Sigmoid colon (tissue), 7 donors: ENCODE measurements around the gene FGF14. TPM values are rescaled to one million over a fixed set of nuclear protein-coding genes. Genes with fewer than 3 reads are reported as not detected.
A peak's percentile ranks its signal among the peaks of the same experiment; 100 is the strongest.
"Not testable (repeated sequence)": the region's sequence is repeated elsewhere in the genome, so short reads cannot be mapped to it uniquely, and the experiment has no call there.

Experiments used
- DNase-seq: peaks from one replicate; pipeline ENCODE4 v3.0.0-alpha.2; 2019
- H3K27ac ChIP-seq, 4 donors: fragments of 200-600 bp; sonication (generic); one replicate each; pipeline ENCODE4 v1.5.1; 2016 to 2019; ENCODE audit warnings: mild to moderate bottlenecking in 1 of 4
- H3K27me3 ChIP-seq, 3 donors: fragments of 200-600 bp; sonication (generic); one replicate each; pipeline ENCODE4 v1.5.1; 2019; ENCODE audit warnings: mild to moderate bottlenecking in 1 of 3
- H3K36me3 ChIP-seq, 4 donors: fragments of 200-600 bp; sonication (generic); one replicate each; pipeline ENCODE4 v1.5.1; 2016 to 2019
- H3K4me1 ChIP-seq, 4 donors: fragments of 200-600 bp; sonication (generic); one replicate each; pipeline ENCODE4 v1.5.1; 2017 to 2019
- H3K4me3 ChIP-seq, 4 donors: fragments of 200-600 bp; sonication (generic); one replicate each; pipeline ENCODE4 v1.5.1; 2017 to 2019; ENCODE audit warnings: mild to moderate bottlenecking in 2 of 4, moderate library complexity in 1 of 4
- H3K9me3 ChIP-seq, 4 donors: fragments of 200-600 bp in 3 of 4; sonication (generic) in 3 of 4; one replicate each; pipeline versions ENCODE4 v1.5.1 to v1.6.1; 2013 to 2019
- EP300 ChIP-seq, 4 donors: sonication (generic); formaldehyde crosslinking; IDR thresholded peaks; one replicate each; pipeline ENCODE4 v1.6.1; 2017; ENCODE audit warnings: antibody characterized with exemption in 4 of 4
- POLR2A ChIP-seq, 2 donors: fragments of 450-650 bp; IDR thresholded peaks; one replicate each; pipeline ENCODE4 v1.6.1; 2016; ENCODE audit warnings: antibody characterized with exemption in 2 of 2, mild to moderate bottlenecking in 2 of 2, moderate library complexity in 2 of 2
- POLR2AphosphoS5 ChIP-seq, 4 donors: sonication (generic); formaldehyde crosslinking; IDR thresholded peaks; one replicate each; pipeline ENCODE4 v1.6.1; 2017; ENCODE audit warnings: antibody characterized with exemption in 4 of 4
- WGBS, 2 donors: extraction: QIAGEN DNeasy Blood & Tissue Kit; methylation state at CpG; one replicate each; pipeline ENCODE4 v1.1.7; 2013; 5-methylcytosine and 5-hydroxymethylcytosine counted together
- intact Hi-C: fragments of 100-400 bp; cut with DNase I; formaldehyde crosslinking; loops from one replicate; pipeline ENCODE4 v1.15.1; 2023
- polyA plus RNA-seq, 3 donors: library from polyadenylated mRNA; stranded (reverse); fragments of 200-250 nt; gene quantifications; one replicate each; pipeline ENCODE4 v1.2.3, GENCODE V29; 2013
- total RNA-seq, 4 donors: library from RNA; depleted of rRNA; stranded (reverse); fragments of >200 nt; gene quantifications; one replicate each; pipeline ENCODE4 v1.1.0, GENCODE V29; 2016
- TF ChIP-seq, protein P1 (sequence below), 4 experiments: fragments of 450-650 bp in 3 of 4; fragments of 200-600 bp in 1 of 4; IDR thresholded peaks; one replicate each; pipeline ENCODE4 v1.5.1; 2016 to 2019; ENCODE audit warnings: antibody characterized with exemption in 4 of 4, mild to moderate bottlenecking in 3 of 4, moderate library complexity in 2 of 4
- donor health status: healthy with polysubstance abuse.
- donor health status: Bipolar disorder and iron deficiency.
- donor health status: healthy.

FGF14 gene
- total and polyA plus RNA-seq, 7 donors, result under 0.01 to 1.6 (median 1.1) TPM

DNA sequence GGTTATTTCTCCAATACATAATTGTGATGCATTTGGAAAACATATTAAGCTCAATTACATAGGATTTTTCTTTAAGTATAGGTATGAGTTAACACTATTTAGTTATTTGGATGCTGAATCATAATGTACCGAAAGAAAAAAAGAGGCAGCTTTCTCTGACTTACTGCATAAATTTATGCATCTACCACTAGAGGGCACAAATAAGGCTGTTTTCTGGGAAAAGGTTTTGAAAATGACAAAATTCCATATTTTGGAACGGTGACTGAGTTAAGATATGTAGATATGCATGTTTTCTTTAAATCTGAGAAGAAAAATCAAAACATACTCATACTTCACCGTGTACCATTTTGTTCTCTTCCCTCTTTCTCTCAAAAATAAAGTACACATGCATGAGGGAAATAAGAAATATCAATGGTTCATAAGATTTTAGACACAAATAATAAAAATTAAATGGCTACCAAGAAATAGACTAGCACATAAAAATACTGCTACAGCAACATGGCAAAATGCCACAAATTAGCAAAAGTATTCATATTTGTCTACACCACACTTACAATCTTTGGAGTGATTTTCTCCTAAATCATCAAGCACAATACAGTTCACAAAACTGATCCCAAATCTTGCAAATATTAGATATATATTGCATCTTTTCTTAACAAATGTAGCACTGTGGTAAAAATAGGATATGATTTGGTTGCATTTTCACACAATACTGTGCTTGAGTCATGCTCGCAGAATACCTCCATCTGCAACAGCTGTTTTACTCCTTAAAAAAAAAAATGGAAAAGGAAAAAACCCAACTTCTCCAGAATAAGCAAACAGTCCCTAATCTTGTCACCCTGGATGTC, 260.0 kb downstream of the FGF14 start:
- intact Hi-C loops, result loop anchor here (10.0 kb wide), 1 partner anchor 413 kb away; no protein-coding TSS in a partner anchor
- no peak overlapping the region for H3K27ac ChIP-seq
- H3K4me1 ChIP-seq, result no peaks in the 10 kb centered on the region
- 36 to 43% methylated on average over 4 of the region's 4 CpGs for WGBS, 2 donors
- DNase-seq, result no peak
- H3K4me3 ChIP-seq, result no peak overlapping the region
- TF ChIP-seq, protein P1, sequence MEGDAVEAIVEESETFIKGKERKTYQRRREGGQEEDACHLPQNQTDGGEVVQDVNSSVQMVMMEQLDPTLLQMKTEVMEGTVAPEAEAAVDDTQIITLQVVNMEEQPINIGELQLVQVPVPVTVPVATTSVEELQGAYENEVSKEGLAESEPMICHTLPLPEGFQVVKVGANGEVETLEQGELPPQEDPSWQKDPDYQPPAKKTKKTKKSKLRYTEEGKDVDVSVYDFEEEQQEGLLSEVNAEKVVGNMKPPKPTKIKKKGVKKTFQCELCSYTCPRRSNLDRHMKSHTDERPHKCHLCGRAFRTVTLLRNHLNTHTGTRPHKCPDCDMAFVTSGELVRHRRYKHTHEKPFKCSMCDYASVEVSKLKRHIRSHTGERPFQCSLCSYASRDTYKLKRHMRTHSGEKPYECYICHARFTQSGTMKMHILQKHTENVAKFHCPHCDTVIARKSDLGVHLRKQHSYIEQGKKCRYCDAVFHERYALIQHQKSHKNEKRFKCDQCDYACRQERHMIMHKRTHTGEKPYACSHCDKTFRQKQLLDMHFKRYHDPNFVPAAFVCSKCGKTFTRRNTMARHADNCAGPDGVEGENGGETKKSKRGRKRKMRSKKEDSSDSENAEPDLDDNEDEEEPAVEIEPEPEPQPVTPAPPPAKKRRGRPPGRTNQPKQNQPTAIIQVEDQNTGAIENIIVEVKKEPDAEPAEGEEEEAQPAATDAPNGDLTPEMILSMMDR (IDR thresholded peaks at IDR 0.05), result peak; percentile 11 to 41 (median 33)
- no peak for TF ChIP-seq POLR2A (IDR thresholded peaks at IDR 0.05)
- H3K36me3 ChIP-seq, result no peaks in the 10 kb centered on the region
- no peaks in the 10 kb centered on the region for H3K27me3 ChIP-seq
- no peaks in the 10 kb centered on the region for H3K9me3 ChIP-seq

- H3K9me3 ChIP-seq, result no peaks in the 10 kb centered on the region
- TF ChIP-seq POLR2A (IDR thresholded peaks at IDR 0.05) (no peak), EP300 (IDR thresholded peaks at IDR 0.05) (no peak), POLR2AphosphoS5 (IDR thresholded peaks at IDR 0.05) (no peak)
- TF ChIP-seq, protein P1 (IDR thresholded peaks at IDR 0.05), result no peak
- no peak overlapping the region for H3K27ac ChIP-seq
- WGBS, 2 donors, result 68 to 72% methylated on average over 4 of the region's 4 CpGs
- no peaks in the 10 kb centered on the region for H3K4me1 ChIP-seq
- intact Hi-C loops, result loop anchor here (10.0 kb wide), 1 partner anchor 415 kb away; no protein-coding TSS in a partner anchor
- no peaks in the 10 kb centered on the region for H3K36me3 ChIP-seq
- no peaks in the 10 kb centered on the region for H3K27me3 ChIP-seq
- no peak for DNase-seq
- H3K4me3 ChIP-seq, result no peak overlapping the region
Observed at GRCh38 chr13:102139626-102140025, 262.2 kb downstream of the FGF14 start.

DNA sequence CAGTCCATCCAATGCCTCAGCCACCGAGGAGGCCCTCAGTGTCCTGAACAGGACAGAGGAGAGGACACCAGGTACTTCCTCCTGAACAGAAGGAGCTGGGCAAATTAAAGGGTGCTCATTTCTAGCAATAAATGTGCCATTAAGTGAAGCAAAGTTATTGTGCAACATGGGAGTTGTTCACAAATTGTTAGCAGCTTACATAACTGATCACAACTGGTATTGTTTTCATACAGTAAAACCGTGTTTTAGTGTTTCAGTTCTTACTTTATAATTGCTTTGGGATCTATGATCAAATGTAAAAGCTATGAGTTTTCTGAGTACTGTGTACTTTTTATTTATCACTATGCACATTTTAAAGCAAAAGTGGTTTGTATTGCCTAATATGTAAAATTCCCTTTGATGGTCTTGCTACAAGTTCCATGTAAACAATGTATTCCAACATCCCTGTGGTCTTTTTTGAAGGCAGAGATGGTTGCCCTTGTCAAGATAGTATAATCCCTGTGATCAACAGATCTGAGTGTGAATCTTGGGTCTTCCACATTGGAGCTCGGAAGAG, 263.1 kb downstream of the FGF14 start:
- Histone ChIP-seq H3K9me3 (no peaks in the 10 kb centered on the region), H3K4me3 (no peak overlapping the region), H3K4me1 (no peaks in the 10 kb centered on the region), H3K27me3 (no peaks in the 10 kb centered on the region), H3K27ac (no peak overlapping the region), H3K36me3 (no peaks in the 10 kb centered on the region)
- no peak for TF ChIP-seq POLR2A (IDR thresholded peaks at IDR 0.05)
- TF ChIP-seq, protein P1 (IDR thresholded peaks at IDR 0.05), result no peak
- no peak for TF ChIP-seq POLR2AphosphoS5 (IDR thresholded peaks at IDR 0.05)
- no peak for TF ChIP-seq EP300 (IDR thresholded peaks at IDR 0.05)
- WGBS, 2 donors, result 53 to 80% methylated on average over 3 of the region's 3 CpGs
- intact Hi-C loops, result no loop called here
- DNase-seq, result no peak

DNA sequence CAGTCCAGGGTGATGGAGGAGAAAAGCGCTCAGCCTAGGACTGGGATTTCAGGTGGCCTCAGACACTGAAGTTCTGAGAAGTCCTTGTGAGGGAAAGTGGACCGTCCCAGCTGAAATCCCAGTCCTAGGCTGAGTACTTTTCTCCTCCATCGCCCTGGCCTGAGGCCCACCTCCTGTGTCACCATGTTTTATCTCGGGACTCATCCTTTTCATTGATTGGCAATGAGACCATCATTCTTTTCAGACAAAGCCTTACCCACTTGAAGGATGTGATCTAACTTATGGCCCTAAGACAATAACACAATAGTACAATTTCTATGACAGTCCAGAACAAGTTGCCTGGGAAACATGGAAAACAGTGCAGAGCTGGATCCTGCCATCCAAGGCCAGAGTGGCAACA, 263.9 kb downstream of the FGF14 start:
- H3K27ac ChIP-seq, intact Hi-C loops, H3K4me3 ChIP-seq, H3K36me3 ChIP-seq, H3K4me1 ChIP-seq, H3K9me3 ChIP-seq, DNase-seq, H3K27me3 ChIP-seq: not testable (repeated sequence)
- WGBS, 2 donors, result 89 to 90% methylated on average over 4 of the region's 4 CpGs

GRCh38 chr13:102136735-102137296, 265.0 kb downstream of the FGF14 start:
- Histone ChIP-seq H3K27me3 (no peaks in the 10 kb centered on the region), H3K9me3 (no peaks in the 10 kb centered on the region), H3K36me3 (no peaks in the 10 kb centered on the region), H3K4me3 (no peak overlapping the region), H3K4me1 (no peaks in the 10 kb centered on the region), H3K27ac (no peak overlapping the region)
- TF ChIP-seq POLR2A (IDR thresholded peaks at IDR 0.05), result no peak
- no peak for TF ChIP-seq POLR2AphosphoS5 (IDR thresholded peaks at IDR 0.05)
- TF ChIP-seq, protein P1 (IDR thresholded peaks at IDR 0.05), result no peak
- no peak for TF ChIP-seq EP300 (IDR thresholded peaks at IDR 0.05)
- 84 to 88% methylated on average over 3 of the region's 3 CpGs for WGBS, 2 donors
- intact Hi-C loops, result no loop called here
- DNase-seq, result no peak
